CD8-positive, alpha-beta memory T cell (primary cell): Measurements from ENCODE around the gene FXYD5. TPM values are rescaled to one million over a fixed set of nuclear protein-coding genes. Genes with fewer than 3 reads are reported as not detected.
"Not testable (repeated sequence)": the region's sequence is repeated elsewhere in the genome, so short reads cannot be mapped to it uniquely, and the experiment has no call there.

Source experiments
- CTCF ChIA-PET: fragments of 350-600 bp; sonication (Branson Sonifier 250); formaldehyde crosslinking; loops from one replicate; lab custom pipeline; 2021; ENCODE audit warnings: antibody characterized with exemption; lab: Charles Lee
- POLR2A ChIA-PET: fragments of 350-600 bp; sonication (Branson Sonifier 250); formaldehyde crosslinking; loops from one replicate; lab custom pipeline; 2021; ENCODE audit warnings: antibody characterized with exemption; lab: Charles Lee
- DNase-seq, 5 donors: peaks; one replicate each; pipeline versions ENCODE4 v3.0.0 to v3.0.0-alpha.2; 2020 to 2022; ENCODE audit warnings: mixed read lengths in 1 of 5
- H3K27ac ChIP-seq: one replicate; pipeline ENCODE4 v1.7.0; 2013; ENCODE audit warnings: low read depth, mild to moderate bottlenecking, low read length, moderate library complexity
- H3K27me3 ChIP-seq: 2 replicates; pipeline ENCODE4 v1.7.0; 2013; ENCODE audit warnings: low read length, mild to moderate bottlenecking; ENCODE audit not compliant: insufficient read depth, poor library complexity, severe bottlenecking
- H3K36me3 ChIP-seq: 2 replicates; pipeline ENCODE4 v1.7.0; 2013; ENCODE audit warnings: mild to moderate bottlenecking, low read length, moderate library complexity; ENCODE audit not compliant: insufficient read depth
- H3K4me1 ChIP-seq: 2 replicates; pipeline ENCODE4 v1.7.0; 2013; ENCODE audit warnings: mild to moderate bottlenecking, low read length, moderate library complexity; ENCODE audit not compliant: insufficient read depth
- H3K4me3 ChIP-seq: 2 replicates; pipeline ENCODE4 v1.7.0; 2013; ENCODE audit warnings: mild to moderate bottlenecking, low read length
- H3K9me3 ChIP-seq: 2 replicates; pipeline ENCODE4 v1.7.0; 2013; ENCODE audit warnings: mild to moderate bottlenecking, low read length
- H3K27ac Mint-ChIP-seq, 8 donors: one replicate each; pipeline ENCODE4 v1.8.0; 2020 to 2021; ENCODE audit warnings: mixed read lengths in 8 of 8, mild to moderate bottlenecking in 6 of 8, inconsistent platforms in 3 of 8, moderate library complexity in 3 of 8
- H3K27me3 Mint-ChIP-seq, 2 donors: one replicate each; pipeline ENCODE4 v1.8.0; 2020 to 2021; ENCODE audit warnings: mixed read lengths in 2 of 2, mild to moderate bottlenecking in 1 of 2, moderate library complexity in 1 of 2
- H3K36me3 Mint-ChIP-seq, 3 donors: one replicate each; pipeline ENCODE4 v1.8.0; 2020 to 2021; ENCODE audit warnings: mixed read lengths in 3 of 3, inconsistent platforms in 1 of 3, mild to moderate bottlenecking in 1 of 3
- H3K4me1 Mint-ChIP-seq, 3 donors: one replicate each; pipeline ENCODE4 v1.8.0; 2020 to 2021; ENCODE audit warnings: mixed read lengths in 3 of 3, inconsistent platforms in 1 of 3, mild to moderate bottlenecking in 1 of 3
- H3K4me3 Mint-ChIP-seq, 7 donors: one replicate each; pipeline ENCODE4 v1.8.0; 2020 to 2021; ENCODE audit warnings: mixed read lengths in 7 of 7, mild to moderate bottlenecking in 6 of 7, moderate library complexity in 4 of 7, inconsistent platforms in 2 of 7
- H3K9me3 Mint-ChIP-seq, 5 donors: one replicate each; pipeline ENCODE4 v1.8.0; 2020 to 2022; ENCODE audit warnings: mixed read lengths in 5 of 5, mild to moderate bottlenecking in 3 of 5, moderate library complexity in 2 of 5, inconsistent platforms in 1 of 5
- polyA plus RNA-seq: library from polyadenylated mRNA; unstranded; fragments of 300-500 nt; fragmentation: Illumina TruSeq; gene quantifications from one replicate; pipeline ENCODE4 v1.2.3, GENCODE V29; 2021
- total RNA-seq, 2 experiments: library from RNA; stranded (reverse); gene quantifications; one replicate each; pipeline ENCODE4 v1.2.3, GENCODE V29; 2021

FXYD5 gene
- total and polyA plus RNA-seq, 3 experiments from 2014 or later = 295 to 560 (median 295) TPM

DNA sequence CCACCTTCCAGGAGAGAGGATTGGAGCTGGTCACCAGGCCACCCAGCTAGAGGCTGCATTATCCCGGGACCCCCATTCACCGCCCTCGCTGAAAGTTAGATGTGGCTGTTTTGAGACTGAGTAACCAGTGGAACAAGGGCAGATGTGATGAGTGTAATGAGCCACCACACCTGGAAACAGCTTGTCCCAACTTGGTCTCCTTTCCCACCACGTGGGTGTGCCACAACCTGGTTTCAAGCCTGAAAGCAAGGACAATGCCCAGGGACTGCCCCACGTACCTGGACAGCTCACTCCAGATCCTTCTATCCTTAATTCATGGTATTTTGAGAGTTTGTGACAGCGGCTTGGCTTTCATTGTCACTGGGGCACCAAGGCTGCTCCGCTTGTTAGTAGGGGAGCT, 26.7 kb upstream of the FXYD5 start:
- no peak overlapping the region for H3K4me3 Mint-ChIP-seq
- H3K4me1 Mint-ChIP-seq = peaks cover 7 to 15% (median 10%) of the 10 kb centered on the region in 3 donors
- Histone ChIP-seq H3K27ac (no peak overlapping the region), H3K36me3 (no peaks in the 10 kb centered on the region), H3K4me1 (peaks cover 7% of the 10 kb centered on the region), H3K9me3 (no peaks in the 10 kb centered on the region), H3K27me3 (no peaks in the 10 kb centered on the region), H3K4me3 (no peak overlapping the region)
- no peaks in the 10 kb centered on the region for H3K9me3 Mint-ChIP-seq
- ChIA-PET POLR2A (no interaction called here), CTCF (interaction anchor here (0.7 to 2.0 kb wide), 3 partner anchors 8 to 83 kb away, joined by 3 to 6 read pairs (median 4); no protein-coding TSS in a partner anchor)
- no peak overlapping the region for H3K27ac Mint-ChIP-seq
- DNase-seq = no peak
- peaks cover 2 to 6% of the 10 kb centered on the region in 2 donors for H3K27me3 Mint-ChIP-seq
- H3K36me3 Mint-ChIP-seq = no peaks in the 10 kb centered on the region

DNA sequence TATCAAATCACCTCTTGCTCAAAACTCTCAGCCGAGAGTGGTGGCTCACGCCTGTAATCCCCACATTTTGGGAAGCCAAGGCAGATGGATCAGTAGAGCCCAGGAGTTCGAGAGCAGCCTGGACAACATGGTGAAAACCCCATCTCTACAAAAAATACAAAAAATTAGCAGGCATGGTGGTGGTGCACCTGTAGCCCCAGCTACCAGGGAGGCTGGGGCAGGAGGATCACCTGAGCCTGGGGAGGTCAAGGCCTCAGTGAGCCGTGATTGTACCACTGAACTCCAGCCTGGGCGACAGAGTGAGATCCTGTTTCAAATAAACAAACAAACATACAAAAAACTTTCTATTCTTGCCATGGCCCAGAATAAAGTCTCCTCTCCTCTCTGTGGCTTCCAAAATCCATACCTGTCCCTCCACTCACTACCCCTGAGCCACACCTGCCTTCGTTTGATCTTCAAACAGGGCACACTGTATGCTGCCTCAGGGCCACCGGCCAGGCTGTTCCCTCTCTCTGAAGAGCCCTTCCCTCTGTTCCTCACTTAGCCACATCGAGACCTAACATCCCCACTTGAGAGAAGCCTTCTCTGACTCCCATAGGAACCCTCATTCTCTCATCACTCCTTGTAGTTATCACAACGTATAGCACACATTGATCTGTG, 26.0 kb upstream of the FXYD5 start:
- Mint-ChIP-seq H3K4me3 (no peak overlapping the region), H3K4me1 (peaks cover 7 to 15% (median 10%) of the 10 kb centered on the region in 3 donors), H3K36me3 (no peaks in the 10 kb centered on the region), H3K9me3 (no peaks in the 10 kb centered on the region), H3K27ac (peak overlapping the region in 1 of 8 donors; percentile 68), H3K27me3 (peaks cover 2 to 6% of the 10 kb centered on the region in 2 donors)
- CTCF ChIA-PET = interaction anchor here (1.2 to 2.0 kb wide), 2 partner anchors 8 to 84 kb away, joined by 4 to 6 read pairs; no protein-coding TSS in a partner anchor
- H3K4me1 ChIP-seq = peaks cover 7% of the 10 kb centered on the region
- no peak overlapping the region for H3K4me3 ChIP-seq
- no peaks in the 10 kb centered on the region for H3K9me3 ChIP-seq
- DNase-seq = no peak
- H3K27ac ChIP-seq = no peak overlapping the region
- POLR2A ChIA-PET = no interaction called here
- H3K36me3 ChIP-seq = no peaks in the 10 kb centered on the region
- no peaks in the 10 kb centered on the region for H3K27me3 ChIP-seq

DNA sequence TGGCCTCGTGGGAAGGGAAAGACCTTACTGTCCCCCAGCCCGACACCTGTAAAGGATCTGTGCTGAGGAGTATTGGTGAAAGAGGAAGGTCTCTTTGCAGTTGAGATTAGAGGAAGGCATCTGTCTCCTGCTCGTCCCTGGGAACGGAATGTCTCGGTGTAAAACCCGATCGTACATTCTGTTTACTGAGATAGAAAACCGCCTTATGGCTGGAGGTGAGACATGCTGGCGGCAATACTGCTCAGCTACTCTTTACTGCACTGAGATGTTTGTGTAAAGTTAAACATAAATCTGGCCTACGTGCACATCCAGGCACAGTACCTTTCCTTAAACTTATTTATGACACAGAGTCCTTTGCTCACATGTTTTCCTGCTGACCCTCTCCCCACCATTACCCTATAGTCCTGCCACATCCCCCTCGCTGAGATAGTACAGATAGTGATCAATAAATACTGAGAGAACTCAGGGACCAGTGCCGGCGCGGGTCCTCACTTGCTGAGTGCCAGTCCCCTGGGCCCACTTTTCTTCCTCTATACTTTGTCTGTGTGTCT, 24.7 kb upstream of the FXYD5 start:
- H3K4me1 ChIP-seq, H3K27ac ChIP-seq, H3K27me3 Mint-ChIP-seq, POLR2A ChIA-PET, H3K4me3 ChIP-seq, DNase-seq, H3K27me3 ChIP-seq, H3K9me3 ChIP-seq, H3K36me3 Mint-ChIP-seq, H3K9me3 Mint-ChIP-seq, H3K4me3 Mint-ChIP-seq, H3K36me3 ChIP-seq, CTCF ChIA-PET, H3K4me1 Mint-ChIP-seq: not testable (repeated sequence)
- H3K27ac Mint-ChIP-seq = peak overlapping the region in 2 of 8 donors; percentile 38

DNA sequence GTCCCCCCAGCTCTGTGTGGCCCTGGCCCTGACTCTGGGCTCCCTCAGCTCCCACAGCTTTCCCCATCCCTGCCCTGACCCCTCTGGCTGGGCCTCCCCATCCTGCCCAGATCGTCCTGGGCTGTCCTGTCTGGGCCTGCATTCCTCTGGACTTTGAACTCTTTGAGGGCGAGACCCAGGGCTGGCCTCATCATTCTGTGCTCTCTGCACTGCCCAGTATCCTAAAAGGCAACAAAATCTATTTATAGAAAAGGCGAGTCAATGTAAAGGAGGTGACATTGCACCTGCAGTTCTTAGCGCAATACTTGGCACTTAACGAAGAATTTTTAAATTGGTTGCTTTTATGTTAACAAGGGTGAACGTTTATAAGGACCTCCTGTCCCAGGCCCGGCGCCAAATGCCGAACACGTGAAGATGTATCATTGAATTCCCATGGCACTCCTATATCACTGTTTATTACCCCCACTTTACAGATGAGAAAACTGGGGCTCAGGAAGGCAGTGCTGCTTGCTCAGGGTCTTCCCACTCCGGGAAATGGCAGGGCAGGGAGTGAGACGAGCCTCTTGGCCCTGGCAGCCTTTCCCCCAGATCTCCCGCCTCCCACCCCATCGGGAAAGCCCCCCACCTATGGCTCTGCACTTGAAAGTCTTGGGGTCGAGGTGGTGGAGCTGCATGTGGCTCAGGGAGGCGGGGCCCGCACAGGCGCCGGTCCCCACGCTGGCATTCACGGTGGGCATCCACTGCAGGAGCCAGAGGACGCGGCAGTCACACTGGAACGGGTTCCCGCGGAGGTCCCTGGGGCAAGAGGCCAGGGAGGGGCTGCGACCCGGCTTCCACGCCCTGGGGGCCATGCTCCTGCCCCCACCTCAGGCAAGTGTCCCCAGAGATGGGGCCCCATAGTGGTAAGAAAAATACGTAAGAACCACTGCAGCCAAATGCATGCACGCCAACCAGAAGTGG, 23.5 kb upstream of the FXYD5 start:
- peaks cover 0 to 2% of the 10 kb centered on the region in 2 donors for H3K27me3 Mint-ChIP-seq
- H3K27ac Mint-ChIP-seq = peak overlapping the region in 1 of 8 donors; percentile 59
- H3K36me3 Mint-ChIP-seq = no peaks in the 10 kb centered on the region
- Histone ChIP-seq H3K4me3 (no peak overlapping the region), H3K27ac (no peak overlapping the region), H3K9me3 (no peaks in the 10 kb centered on the region), H3K4me1 (no peaks in the 10 kb centered on the region), H3K36me3 (no peaks in the 10 kb centered on the region), H3K27me3 (no peaks in the 10 kb centered on the region)
- no peaks in the 10 kb centered on the region for H3K9me3 Mint-ChIP-seq
- CTCF ChIA-PET = no interaction called here
- peaks cover 0 to 4% (median 4%) of the 10 kb centered on the region in 3 donors for H3K4me1 Mint-ChIP-seq
- POLR2A ChIA-PET = no interaction called here
- no peak for DNase-seq
- peak overlapping the region in 1 of 7 donors; percentile 20 for H3K4me3 Mint-ChIP-seq

DNA sequence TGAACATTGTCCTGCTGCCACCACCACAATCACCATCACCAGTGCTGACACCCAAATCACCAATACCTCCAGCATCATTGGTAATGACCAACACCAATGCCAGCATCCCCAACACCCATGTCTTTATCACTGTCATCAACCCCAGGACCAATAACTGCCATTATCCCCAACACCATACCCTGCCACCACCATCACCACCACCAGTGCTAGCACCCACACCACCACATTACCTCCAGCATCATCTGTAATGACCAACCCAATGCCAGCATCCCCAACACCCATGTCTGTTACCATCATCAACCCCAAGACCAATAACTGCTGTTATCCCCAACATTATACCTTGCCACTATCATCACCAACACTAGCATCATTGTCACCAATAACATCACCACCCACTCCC, 22.3 kb upstream of the FXYD5 start:
- Histone ChIP-seq H3K36me3 (no peaks in the 10 kb centered on the region), H3K27ac (no peak overlapping the region), H3K9me3 (no peaks in the 10 kb centered on the region), H3K4me3 (no peak overlapping the region), H3K27me3 (no peaks in the 10 kb centered on the region), H3K4me1 (no peaks in the 10 kb centered on the region)
- no peak for DNase-seq
- Mint-ChIP-seq H3K36me3 (no peaks in the 10 kb centered on the region), H3K4me3 (peak overlapping the region in 1 of 7 donors; percentile 68), H3K4me1 (peaks cover 0 to 7% (median 5%) of the 10 kb centered on the region in 3 donors), H3K27me3 (peaks cover 0 to 2% of the 10 kb centered on the region in 2 donors), H3K9me3 (no peaks in the 10 kb centered on the region), H3K27ac (peak overlapping the region in 1 of 8 donors; percentile 22)
- CTCF ChIA-PET = no interaction called here
- POLR2A ChIA-PET = no interaction called here

DNA sequence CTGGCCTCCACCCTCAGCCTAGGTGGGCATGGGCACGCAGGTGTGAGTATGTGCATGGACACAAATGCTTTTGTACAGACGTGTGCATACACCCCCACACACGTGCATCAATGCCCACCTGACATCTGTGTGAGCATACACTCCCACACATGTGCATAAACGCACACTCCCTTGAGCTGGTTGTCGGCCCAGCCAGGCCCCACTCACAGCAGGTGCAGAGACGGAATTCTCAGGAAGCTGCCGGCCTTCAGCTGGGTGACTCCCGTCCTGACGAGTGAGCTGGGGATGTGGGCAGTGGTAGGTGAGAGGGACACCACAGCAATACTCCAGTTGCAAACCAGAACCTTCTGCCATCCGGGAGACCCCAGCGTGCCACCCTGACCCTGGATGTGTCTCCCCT, 20.7 kb upstream of the FXYD5 start:
- H3K36me3 Mint-ChIP-seq = no peaks in the 10 kb centered on the region
- no peaks in the 10 kb centered on the region for H3K9me3 ChIP-seq
- H3K36me3 ChIP-seq = no peaks in the 10 kb centered on the region

DNA sequence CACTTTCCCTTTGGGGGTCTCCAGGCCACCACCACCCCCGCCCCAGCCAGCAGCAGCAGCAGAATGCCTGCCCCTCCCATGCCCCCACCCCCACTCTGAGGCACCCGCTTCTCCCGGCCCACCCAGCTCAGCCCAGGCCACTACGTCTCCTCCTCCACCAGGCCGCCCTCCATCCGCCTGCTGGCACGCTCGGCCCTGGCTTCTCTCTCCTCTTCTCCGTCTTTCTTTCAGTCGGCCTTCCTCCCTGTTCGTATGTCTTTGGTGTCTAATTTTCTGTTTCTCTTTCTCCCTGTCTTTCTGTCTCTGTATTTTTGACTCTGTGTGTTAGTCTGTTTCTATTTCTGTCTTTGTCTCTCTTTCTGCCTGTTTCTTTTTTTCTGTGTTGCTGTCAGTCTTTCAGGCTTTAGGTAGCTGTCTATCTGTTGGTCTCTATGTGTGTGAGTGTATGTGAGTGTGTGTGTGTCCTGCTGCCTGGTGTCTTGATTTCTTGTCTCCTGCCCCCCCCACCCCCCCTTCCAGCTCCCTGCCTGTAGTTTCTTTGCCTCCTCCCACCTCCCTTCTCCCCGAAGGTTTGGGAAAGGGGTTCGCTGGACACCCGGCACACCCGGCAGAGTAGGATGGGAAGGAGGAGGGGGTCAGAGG, 19.8 kb upstream of the FXYD5 start, which contains the start of gene LGI4:
LGI4 (minus strand) TSS at position 459 of the 642 bp plus-strand sequence; CDS start at position 80, 379 bp downstream.
- no peaks in the 10 kb centered on the region for H3K4me1 ChIP-seq
- ChIA-PET CTCF (interaction anchor here (1.0 to 1.4 kb wide), 4 partner anchors 10 to 91 kb away, joined by 3 to 4 read pairs (median 3); no protein-coding TSS in a partner anchor), POLR2A (no interaction called here)
- no peak for DNase-seq
- no peaks in the 10 kb centered on the region for H3K36me3 ChIP-seq
- no peak within 1 kb of the TSS for H3K27ac ChIP-seq
- peaks cover 0 to 10% (median 7%) of the 10 kb centered on the region in 3 donors for H3K4me1 Mint-ChIP-seq
- H3K27me3 Mint-ChIP-seq = peaks cover 0 to 4% of the 10 kb centered on the region in 2 donors
- H3K9me3 ChIP-seq = no peaks in the 10 kb centered on the region
- H3K9me3 Mint-ChIP-seq = no peaks in the 10 kb centered on the region
- no peaks in the 10 kb centered on the region for H3K36me3 Mint-ChIP-seq
- peak within 1 kb of the TSS in 3 of 8 donors; percentile 5 to 76 (median 18) for H3K27ac Mint-ChIP-seq
- no peak within 1 kb of the TSS for H3K4me3 Mint-ChIP-seq
- H3K4me3 ChIP-seq = no peak within 1 kb of the TSS
- H3K27me3 ChIP-seq = no peaks in the 10 kb centered on the region

More for the DNA sequence above, 20.7 kb upstream of the FXYD5 start:
- ChIA-PET POLR2A (no interaction called here), CTCF (interaction anchor here (1.2 kb wide), 1 partner anchor 90 kb away, joined by 3 read pairs; no protein-coding TSS in a partner anchor)
- H3K27ac Mint-ChIP-seq = no peak overlapping the region
- H3K27me3 Mint-ChIP-seq = peaks cover 2 to 4% of the 10 kb centered on the region in 2 donors
- no peak overlapping the region for H3K4me3 Mint-ChIP-seq
- H3K4me3 ChIP-seq = no peak overlapping the region
- no peaks in the 10 kb centered on the region for H3K27me3 ChIP-seq
- no peak overlapping the region for H3K27ac ChIP-seq
- DNase-seq = no peak
- no peaks in the 10 kb centered on the region for H3K4me1 ChIP-seq
- H3K4me1 Mint-ChIP-seq = peaks cover 0 to 10% (median 7%) of the 10 kb centered on the region in 3 donors
- H3K9me3 Mint-ChIP-seq = no peaks in the 10 kb centered on the region
